Ascending aorta (tissue), 2 donors: ENCODE measurements around the gene DGKG. TPM values are rescaled to one million over a fixed set of nuclear protein-coding genes. Genes with fewer than 3 reads are reported as not detected.

ENCODE experiments used
- DNase-seq, 2 donors: peaks; one replicate each; pipeline ENCODE4 v3.0.0-alpha.2; 2019; ENCODE audit warnings: low spot score in 2 of 2
- H3K27ac ChIP-seq, 2 donors: fragments of 200-600 bp; sonication (generic); one replicate each; pipeline ENCODE4 v1.5.1; 2016 to 2017; ENCODE audit warnings: mild to moderate bottlenecking in 1 of 2
- H3K27me3 ChIP-seq: fragments of 200-600 bp; sonication (generic); one replicate; pipeline ENCODE4 v1.5.1; 2017
- H3K36me3 ChIP-seq, 2 donors: fragments of 200-600 bp; sonication (generic); one replicate each; pipeline ENCODE4 v1.5.1; 2016
- H3K4me1 ChIP-seq, 2 donors: fragments of 200-600 bp; sonication (generic); one replicate each; pipeline ENCODE4 v1.5.1; 2016 to 2017; ENCODE audit warnings: mild to moderate bottlenecking in 1 of 2
- H3K4me3 ChIP-seq, 2 donors: fragments of 200-600 bp; sonication (generic); one replicate each; pipeline ENCODE4 v1.5.1; 2016 to 2017; ENCODE audit warnings: mild to moderate bottlenecking in 1 of 2
- H3K9me3 ChIP-seq, 2 donors: fragments of 200-600 bp; sonication (generic); one replicate each; pipeline ENCODE4 v1.5.1; 2016
- CTCF ChIP-seq, 3 experiments: fragments of 200-600 bp in 2 of 3; fragments of 450-650 bp in 1 of 3; sonication (generic) in 2 of 3; IDR thresholded peaks; one replicate each; pipeline ENCODE4 v1.5.1; 2016 to 2019; ENCODE audit warnings: antibody characterized with exemption in 3 of 3, mild to moderate bottlenecking in 1 of 3, moderate library complexity in 1 of 3
- intact Hi-C: fragments of 100-400 bp; cut with DNase I; formaldehyde crosslinking; loops from one replicate; pipeline ENCODE4 v1.15.1; 2023
- total RNA-seq: library from RNA; depleted of rRNA; stranded (reverse); fragments of >200 nt; gene quantifications from one replicate; pipeline ENCODE4 v1.1.0, GENCODE V29; 2016

Gene DGKG
- total RNA-seq, 1 donor from 2014 or later, result 11.1 TPM

GRCh38 chr3:186097317-186097662 lies 264.7 kb downstream of the DGKG start:
- TF ChIP-seq CTCF (IDR thresholded peaks at IDR 0.05), result no peak
- H3K9me3 ChIP-seq, result no peaks in the 10 kb centered on the region
- DNase-seq, result no peak
- intact Hi-C loops, result no loop called here
- H3K27me3 ChIP-seq, result no peaks in the 10 kb centered on the region
- H3K27ac ChIP-seq, result no peak overlapping the region
- no peaks in the 10 kb centered on the region for H3K36me3 ChIP-seq
- H3K4me3 ChIP-seq, result peak overlapping the region in 1 of 2 donors; percentile 60
- peaks cover 0 to 7% of the 10 kb centered on the region in 2 donors for H3K4me1 ChIP-seq

Other genes with a start within 250 kb of the DGKG start
- gene CRYGS, start 182.1 kb upstream of the DGKG start, total RNA-seq, result not detected
- gene TBCCD1, start 205.1 kb upstream of the DGKG start, total RNA-seq, result 6.4 TPM
- gene DNAJB11, start 208.5 kb upstream of the DGKG start, total RNA-seq, result 31.3 TPM